ENCODE results near the gene FAM171A1.

- no peak for TF ChIP-seq CTCF (conservative IDR thresholded peaks at IDR 0.05 in 1 of 2, IDR thresholded peaks at IDR 0.05 in 1 of 2; ENCODE audit: low read depth in 1 of 2, low read length in 2 of 2)
- TF ChIP-seq EZH2 (IDR thresholded peaks at IDR 0.05; ENCODE audit: low read length, missing control alignments), result no peak
These were observed 2.1 kb upstream of the FAM171A1 start for GRCh38 chr10:15373199-15373598.

All from fibroblast of lung (primary cell).